Muscle of back (tissue), 11 donors: ENCODE measurements around the gene DSCAML1. TPM values are rescaled to one million over a fixed set of nuclear protein-coding genes. Genes with fewer than 3 reads are reported as not detected.

Experiments used
- DNase-seq, 3 donors: peaks; one replicate each; pipeline versions ENCODE4 v3.0.0 to v3.0.0-alpha.2; 2013
- polyA plus RNA-seq, 10 donors: library from polyadenylated mRNA; unstranded; fragments of 120-200 nt; gene quantifications; one replicate each; pipeline ENCODE4 v1.2.1, GENCODE V29; 2013; ENCODE audit not compliant: insufficient read length in 10 of 10

DSCAML1 gene
- polyA plus RNA-seq, 10 donors: 0.28 to 1.3 (median 0.57) TPM

DNA sequence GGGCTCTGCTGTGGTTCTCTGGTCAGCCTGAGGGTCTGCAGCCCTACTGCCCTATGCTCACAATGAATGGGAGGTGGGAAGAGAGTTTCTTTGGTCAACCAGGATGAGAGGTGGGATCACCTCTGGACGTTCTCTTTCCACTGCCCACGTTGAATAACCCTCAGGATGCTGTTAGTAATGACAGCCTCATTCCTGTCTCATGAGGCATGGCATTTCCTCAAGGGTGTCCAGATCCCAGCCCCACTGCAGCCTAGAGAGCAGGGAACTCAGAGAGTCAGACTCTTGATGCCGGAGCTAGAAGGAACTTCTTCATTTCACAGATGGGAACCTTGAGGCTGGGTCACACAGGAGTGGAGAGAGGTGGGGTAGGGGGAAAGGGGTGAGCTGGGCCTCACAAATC lies 273.3 kb downstream of the DSCAML1 start:
- no peak for DNase-seq

DNA sequence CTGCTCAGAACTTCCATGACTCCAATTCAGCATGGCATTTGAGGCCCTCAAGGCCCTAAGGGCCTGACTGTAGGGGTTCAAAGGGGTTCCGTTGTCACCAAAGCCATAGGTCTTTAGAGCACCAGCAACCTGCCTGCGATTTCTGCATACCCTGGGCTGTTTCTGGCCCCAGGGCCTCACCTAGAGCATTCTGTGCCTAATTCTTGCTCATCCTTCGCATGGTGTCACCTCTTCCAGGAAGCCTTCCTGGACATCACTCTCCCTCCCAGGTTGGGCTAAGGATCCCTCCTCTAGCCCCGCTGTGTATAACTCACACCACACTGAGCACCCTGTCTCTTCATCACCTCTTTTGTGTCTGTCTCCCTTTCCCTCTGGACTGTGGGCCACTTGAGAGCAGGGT lies 275.0 kb downstream of the DSCAML1 start:
- DNase-seq: no peak

DNA sequence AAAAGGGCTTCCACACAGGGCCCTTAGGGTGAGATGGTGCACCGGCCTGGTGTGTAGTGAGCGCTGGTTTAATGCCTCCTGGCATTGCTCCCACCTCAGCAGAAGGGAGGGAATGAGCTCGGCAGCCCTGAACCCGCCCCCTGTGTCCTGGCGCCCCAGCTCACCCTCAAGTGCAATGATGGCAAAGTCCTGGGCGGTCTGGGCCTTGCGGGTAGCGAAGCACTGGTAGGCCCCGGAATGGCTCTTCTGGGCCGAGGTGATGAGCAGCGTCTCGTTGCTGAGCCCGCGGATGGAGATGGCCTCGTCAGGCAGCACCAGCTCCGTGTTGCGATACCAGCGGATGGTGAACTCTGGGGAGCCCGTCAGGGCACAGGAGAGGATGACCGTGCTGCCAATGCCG lies 276.1 kb downstream of the DSCAML1 start:
- DNase-seq: no peak

DNA sequence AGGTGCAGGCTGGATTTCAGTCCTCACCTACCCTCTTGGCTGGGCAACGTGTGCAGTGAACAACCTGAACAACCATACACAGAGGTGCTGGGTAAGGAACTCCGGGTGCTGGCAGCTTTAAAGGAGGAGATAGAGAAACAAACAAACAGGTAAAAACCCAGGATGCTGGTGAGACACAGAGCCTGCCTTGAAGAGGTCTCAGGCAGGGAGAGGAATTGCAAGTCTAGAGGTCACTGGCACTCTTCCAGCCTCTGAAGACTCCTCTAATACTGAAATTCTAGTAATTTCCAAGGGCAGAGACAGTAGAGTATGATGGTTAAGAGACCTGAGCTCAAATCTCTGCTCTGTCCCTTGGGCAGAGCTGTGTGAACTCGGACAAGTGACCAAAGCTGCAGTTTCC lies 276.8 kb downstream of the DSCAML1 start:
- DNase-seq: peak in 1 of 3 donors; percentile 32

DNA sequence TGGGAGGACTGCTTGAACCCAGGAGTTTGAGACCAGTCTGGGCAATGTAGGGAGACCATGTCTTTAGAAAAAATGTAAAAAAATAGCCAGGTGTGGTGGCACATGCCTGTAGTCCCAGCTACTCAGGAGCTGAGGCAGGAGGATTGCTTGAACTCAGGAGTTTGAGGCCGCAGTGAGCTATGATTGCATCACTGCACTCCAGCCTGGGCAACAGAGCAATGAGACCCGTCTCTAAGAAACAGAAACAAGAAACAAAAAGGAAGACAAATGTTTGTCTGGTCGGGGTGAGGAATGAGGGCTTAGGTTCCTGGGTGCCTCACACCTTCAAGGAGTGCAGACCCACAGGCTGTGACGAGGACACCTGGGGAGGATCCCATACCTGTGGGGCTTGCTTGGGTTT lies 277.4 kb downstream of the DSCAML1 start:
- DNase-seq: peak in 1 of 3 donors; percentile 33

DNA sequence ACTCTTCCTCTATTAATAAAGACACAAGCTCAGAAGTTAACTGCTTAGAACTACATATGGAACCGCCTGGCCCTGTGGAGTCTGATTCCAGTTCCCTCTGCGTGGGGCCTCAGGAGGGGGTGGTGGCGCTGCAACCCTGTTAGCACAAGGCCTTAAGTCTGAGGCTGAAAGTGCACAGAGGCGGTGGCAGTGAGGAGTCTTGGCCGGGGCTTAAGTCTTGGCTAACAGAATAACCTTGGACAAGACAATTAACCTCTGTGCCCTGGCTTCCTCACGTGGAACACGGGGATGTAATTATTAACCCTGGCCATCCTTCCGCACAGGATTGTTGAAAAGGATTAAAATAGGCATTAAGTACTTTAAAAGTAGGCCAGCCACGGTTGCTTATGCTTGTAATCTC lies 277.8 kb downstream of the DSCAML1 start:
- DNase-seq: peak in 1 of 3 donors; percentile 51

DNA sequence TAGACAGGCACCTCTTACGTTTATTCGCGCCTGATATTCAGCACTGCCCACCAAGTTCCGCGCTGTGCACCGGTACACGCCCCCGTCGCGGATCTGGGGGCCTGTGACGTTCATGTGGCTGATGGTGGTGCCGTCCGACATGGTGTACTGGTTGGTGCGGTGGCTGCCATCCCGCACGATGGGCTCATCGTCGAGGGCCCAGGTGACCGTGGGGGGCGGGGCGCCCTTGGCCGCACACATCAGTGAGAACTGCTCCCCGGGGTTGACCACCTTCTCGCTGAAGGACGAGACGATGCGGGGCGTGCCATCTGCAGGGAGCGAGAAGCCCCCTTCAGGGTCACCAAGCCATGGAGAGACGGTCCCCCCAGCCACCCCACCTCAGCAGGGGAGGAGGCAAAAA lies 278.6 kb downstream of the DSCAML1 start:
- DNase-seq: no peak

DNA sequence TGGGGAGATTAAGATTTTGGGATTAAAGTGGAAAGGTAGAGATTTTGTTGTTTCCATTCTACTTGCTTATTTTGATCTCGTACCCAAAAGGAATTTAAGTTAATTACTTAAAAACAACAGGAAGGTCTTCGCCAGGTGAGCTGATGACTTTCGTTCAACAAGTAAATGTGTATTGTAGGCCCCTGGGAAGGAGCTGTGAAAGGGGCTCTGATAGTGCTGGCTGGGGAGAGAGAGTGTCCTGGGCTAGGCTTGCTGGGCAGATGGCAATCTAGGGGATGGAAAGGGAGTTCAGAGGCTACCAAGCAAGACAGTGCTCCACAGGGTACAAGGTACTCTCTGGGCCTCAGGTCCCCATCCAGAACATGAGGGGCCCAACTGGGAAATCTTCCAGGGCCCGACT lies 279.9 kb downstream of the DSCAML1 start:
- DNase-seq: no peak

DNA sequence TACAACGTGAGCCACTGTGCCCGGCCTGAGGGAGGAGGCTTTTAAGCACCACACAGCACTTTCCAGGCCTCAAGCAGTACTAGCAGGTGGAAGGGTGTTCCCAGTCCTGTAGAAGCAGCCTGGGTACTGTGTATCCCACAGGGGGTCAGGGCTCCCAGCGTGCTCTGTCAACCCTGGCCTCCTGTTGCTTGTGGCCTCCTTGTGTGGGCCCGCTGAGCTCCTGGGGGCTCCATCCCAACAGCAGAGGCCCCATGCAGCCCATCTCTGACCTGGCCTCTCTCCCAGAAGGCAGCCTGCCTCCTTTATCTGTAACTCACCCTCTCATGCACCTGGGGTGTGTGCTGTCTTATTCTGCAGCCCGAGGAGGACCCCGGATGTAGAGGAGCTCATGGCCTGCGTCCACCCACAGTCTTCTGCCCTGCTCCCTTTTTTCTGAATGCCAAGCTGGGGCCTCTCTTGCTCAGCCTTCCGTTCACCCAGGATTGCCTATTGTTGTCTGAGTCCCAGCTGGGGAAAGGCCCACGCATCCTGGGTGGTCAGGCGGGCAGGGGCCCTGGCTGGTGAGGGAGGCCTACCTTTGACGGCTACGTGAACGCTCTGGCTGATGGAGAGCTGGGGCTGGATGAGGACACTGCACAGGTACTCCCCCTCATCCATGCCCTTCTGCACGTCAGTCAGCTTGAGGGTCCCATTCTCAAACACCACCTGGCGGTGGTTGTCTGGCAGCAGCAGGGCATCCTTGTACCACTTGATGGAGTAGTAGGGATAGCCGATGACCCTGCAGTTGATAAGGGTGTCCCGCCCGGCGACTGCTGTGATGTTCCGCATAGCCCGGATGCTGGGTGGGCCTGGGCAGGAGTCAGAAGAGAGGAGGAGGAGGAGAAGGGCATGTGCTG lies 280.9 kb downstream of the DSCAML1 start:
- no peak for DNase-seq

DNA sequence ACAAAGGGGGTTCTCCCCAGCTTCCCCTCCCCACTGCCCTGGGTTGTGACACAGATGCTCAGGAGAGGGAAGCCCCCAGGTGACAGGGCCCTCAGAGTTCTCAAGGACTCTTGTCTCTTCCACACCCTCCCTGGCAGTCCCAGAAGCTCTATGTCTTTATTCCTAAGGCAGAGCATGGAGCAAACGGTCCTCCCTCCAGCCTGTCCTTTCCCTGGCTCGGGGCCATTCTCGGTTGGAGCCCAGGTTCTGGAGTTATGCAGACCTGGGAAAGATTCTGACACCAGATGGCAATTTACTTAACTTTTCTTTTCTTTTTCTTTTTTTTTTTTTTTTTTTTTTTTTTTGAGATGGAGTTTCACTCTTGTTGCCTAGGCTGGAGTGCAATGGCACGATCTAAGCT lies 282.8 kb downstream of the DSCAML1 start:
- peak in 1 of 3 donors; percentile 31 for DNase-seq

DNA sequence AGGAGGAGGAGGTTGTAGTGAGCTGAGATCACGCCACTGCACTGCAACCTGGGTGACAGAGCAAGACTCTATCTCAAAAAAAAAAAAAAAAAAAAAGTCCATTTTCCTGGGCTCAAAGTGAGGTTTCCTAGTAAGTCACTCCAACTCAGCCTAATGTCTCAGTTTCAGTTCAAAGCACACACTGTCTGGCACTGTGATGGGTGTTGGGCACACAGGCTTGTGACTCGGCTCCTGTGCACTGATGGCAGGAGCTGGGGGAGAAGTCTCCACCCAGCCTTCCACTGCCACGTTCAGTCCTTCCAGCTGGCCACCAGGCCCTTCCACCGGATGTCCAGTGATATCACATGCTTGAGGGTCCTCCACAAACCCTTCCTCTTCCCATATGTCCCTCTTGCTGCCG lies 283.4 kb downstream of the DSCAML1 start:
- no peak for DNase-seq

DNA sequence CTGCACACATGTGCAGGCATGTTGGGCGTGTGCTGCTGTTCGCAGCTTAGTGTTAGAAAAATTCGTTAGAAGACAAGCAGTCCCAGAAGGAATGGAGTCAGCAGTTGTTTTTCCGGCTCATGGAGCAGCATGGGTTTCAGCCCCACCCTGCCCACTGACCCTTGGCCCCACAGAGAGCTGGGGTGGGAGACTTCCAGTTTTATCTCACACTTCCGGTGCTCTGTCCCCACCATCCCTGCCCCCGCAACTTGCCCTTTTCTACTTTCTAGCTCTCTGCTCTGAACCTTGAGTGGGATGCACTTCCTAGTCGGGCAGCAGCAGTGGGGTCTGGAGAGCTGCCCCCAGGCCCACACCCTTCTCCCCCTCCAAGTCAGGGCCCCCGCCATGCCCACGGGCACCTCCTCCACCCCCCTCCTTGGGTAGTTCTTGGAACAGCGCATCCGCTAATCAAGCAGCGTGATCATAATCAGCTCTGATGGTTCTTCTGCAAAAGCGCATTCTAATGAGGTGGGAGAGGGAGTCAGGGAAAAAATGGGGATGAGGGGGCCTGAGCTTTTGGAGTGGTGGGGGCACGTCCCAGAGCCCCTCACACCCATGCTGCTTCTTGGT lies 285.0 kb downstream of the DSCAML1 start:
- peak in 1 of 3 donors; percentile 34 for DNase-seq

DNA sequence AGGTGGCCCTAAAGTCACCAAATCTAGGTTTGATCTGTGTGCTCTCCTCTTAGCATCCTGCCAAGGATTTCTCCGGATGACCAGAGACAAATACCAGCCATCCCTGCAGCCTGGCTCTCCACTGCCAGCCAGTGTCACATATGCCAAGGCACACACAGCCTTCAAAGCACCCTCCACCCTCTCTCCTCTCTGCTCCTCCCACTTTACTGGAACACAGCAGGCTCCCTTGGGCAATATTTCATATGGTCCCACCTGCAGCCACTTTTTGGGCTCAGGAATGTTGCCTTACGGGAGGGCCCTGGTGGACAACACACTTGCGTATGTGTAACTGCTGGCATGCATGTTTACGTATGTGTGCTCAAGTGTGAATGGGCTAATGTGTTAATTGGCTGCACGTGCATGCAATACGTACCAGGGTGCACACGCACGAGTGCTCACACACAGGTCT lies 285.5 kb downstream of the DSCAML1 start:
- DNase-seq: no peak

DNA sequence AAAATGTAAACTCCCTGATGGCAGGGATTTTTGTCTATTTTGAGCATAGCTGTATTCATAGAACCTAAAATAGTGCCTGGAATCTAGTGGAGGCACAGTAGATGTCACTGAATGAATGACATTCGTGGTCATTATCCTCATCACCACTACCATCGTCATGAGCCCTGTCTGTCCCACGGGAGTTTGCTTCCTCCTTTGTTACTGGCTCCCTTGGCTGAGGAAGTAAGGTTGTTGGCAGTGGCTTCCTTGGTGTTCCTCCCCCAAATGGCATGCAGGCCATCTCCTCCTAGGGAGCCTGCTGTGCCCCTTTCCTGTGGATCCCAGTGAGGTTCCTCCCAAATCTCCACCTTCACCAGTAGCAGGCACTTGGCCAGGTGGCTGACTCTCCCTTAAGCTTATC lies 286.4 kb downstream of the DSCAML1 start:
- DNase-seq: no peak

DNA sequence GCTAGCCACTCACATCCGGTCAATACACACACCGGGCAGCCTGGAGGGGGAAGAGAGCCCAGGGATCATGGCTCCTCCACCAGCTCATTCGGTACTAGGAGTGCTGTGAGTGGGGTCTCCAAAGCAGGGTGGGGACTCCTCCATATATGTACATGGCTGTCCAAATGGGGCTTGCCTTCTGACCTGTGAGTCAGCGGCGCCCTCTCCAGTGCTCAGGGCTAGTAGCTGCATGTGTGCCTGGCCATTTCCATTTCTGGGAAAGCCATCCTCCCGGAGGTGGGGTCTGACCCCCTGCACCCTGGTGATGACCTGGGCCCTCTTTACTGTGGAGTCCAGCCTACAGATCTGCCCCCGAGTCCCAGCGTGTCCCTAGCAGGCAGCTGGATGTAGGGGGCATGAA lies 287.5 kb downstream of the DSCAML1 start:
- DNase-seq: no peak

DNA sequence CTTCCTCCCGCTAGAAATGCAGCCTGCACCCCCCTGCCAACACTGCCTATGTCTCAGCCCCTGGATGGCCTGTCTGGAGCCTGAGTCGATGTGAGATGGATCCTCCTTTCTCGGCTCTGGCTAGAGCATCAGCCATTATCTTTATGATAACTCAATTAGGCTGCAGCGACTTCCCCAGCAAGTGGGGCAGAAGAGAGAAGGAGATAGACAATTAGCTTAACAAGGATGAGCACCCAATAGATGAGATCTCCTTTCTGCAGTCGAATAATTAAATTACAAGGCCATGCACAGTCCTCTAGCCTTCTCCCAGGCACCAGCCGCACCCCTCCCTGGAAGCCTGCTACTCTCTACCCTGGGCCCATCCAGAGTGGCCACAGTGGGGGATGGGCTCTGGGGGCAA lies 290.0 kb downstream of the DSCAML1 start:
- no peak for DNase-seq

DNA sequence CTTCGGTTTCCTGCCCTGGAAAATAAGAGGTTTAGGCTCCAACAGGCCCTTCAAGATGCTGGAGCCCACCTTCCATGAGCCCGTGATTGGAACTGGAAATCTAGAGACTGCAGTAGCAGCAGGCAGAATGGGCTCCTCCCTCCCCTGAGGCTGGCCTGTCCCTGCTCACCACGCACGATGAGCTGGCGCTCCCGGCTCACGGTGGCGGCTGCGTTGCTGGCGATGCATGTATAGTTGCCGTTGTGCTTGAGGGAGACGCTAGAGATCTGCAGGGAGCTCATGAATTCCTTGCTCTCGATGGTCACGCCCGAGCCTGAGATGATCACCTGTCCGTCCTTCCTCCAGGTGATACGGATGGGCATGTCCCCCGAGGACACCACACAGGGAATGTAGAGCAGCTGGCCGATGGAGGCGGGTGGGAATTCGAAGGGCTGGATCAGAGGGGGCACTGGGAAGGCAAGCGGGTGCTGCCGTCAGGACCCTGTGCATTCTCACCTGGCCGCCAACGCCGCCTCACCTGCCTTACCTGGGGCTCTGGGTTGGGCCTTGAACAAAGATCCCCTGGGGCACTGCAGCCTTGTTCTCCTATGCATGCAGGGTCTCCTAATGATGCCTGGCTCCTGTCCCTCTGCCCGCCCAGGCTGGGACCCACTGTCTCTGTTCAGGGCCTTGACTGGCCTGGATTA lies 291.6 kb downstream of the DSCAML1 start:
- DNase-seq: no peak

DNA sequence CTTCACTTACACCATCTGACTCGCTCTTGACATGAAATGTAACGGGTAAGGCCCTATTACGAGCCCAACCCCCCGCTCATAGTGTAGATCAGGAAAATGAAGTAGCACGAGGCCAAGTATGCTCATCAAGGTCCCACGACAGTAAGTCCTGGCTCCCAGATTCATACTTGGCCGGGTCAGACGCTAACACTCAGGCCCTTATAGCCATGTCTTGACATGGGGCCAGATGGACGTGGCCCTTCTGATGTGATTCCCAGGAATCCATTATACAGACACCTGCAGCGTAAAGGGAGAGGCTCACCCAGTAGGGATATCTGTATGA lies 294.3 kb downstream of the DSCAML1 start:
- DNase-seq: peak in 2 of 3 donors; percentile 46 to 69

DNA sequence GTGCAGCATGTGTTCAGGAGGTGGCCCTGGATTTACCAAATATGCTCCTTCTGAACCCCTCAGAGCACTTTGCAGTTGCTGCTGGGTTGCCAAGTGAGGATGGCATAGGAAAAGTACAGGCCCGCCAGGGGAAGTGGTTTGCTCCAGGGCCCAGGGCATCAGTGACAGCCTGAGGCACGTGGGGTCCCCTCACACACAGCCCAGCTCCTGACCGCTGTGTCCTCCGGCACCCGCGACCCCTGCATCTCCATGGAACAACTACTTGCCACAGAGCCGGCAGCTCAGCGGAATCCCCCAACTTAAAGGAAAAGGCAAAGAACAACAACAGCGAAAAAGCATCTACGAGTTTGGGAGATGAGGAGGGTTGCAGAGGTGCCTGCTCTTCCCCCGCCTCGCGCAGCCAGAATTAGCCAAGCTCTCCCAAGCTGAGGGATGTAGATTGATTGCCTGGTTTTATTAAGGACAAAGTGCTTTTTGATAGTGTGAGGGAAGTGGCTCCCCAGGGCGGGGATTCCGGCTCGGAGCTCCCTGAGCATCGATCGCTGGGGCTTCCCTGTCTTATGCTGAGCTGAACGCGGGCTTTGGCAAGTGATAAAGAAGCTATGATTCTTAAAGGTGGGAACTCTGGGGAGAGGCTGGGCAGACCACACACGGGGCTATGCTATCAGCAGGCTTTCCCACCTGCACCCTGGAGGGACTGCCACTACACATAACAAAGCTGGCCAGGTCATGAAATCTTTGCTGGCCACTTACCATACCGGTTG lies 294.8 kb downstream of the DSCAML1 start:
- DNase-seq: no peak

DNA sequence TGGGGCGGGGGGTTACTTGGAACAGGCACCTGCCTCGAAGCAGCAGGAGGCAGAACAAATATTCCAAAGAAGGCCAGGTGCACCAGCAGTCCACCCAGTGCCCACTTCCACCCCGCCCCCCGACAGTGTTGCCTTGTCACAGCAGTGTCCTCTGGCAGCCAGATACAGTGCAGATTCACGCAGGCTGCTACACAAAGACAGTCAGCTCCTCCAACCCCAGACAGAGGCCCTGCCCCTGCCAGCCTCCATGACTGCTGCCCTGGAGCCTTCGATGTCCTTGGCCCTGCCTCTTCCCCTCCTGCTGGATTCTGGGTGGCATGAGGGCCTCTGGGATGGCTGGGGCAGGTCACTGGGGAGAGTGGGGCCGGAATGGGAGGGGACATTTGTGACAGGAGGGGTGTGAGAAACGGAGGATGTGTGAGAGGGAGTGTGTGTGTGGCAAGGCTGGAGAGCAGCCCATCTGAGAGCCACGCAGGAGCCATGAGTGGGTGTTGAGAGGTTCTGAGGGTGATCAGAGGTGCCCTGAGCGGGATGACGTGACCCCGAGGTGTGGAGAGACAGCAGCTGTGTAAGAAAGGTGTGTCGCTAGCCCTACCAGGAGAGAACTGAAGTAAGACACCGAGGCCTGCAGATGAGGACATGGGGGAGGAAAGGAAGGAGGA lies 295.6 kb downstream of the DSCAML1 start:
- DNase-seq: no peak

DNA sequence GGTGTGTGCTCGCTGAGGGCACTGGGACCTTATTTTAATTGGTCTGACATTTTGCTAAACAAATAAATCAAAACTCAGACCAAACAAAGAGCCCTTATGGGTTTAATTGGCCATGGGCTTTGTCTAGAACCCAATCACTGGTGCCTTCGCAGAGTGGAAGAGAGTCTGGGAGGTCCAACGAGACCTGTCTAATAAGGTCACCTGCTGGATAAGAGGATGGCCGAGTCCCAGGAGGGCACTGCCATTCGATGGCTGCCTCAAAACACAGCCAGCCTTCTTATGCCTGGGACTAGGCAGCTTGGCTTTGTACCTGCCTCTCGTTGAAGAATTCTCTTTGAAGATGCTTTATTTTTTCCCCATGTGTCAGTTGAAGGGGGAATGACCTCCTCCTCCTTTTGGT lies 298.2 kb downstream of the DSCAML1 start:
- no peak for DNase-seq
